SKM-1 treated with dmso at 0.1 percent for 144 hours (cell line): ENCODE measurements around the gene PIK3C3.
"Not testable (repeated sequence)": the region's sequence is repeated elsewhere in the genome, so short reads cannot be mapped to it uniquely, and the experiment has no call there.

Source experiments
- DNase-seq: peaks from one replicate; lab custom pipeline; 2025; ENCODE audit not compliant: unreplicated experiment; lab: John Stamatoyannopoulos, UW

The PIK3C3 gene

GRCh38 chr18:41965634-41966255, 10.7 kb downstream of the PIK3C3 start:
- no peak for DNase-seq

- no peak for DNase-seq
Measured at GRCh38 chr18:41966943-41967342, 11.9 kb downstream of the PIK3C3 start.

GRCh38 chr18:41967680-41968079, 12.6 kb downstream of the PIK3C3 start:
- no peak for DNase-seq

- no peak for DNase-seq
Measured at GRCh38 chr18:41969881-41970280, 14.8 kb downstream of the PIK3C3 start.

GRCh38 chr18:41972067-41972925, 17.3 kb downstream of the PIK3C3 start:
- DNase-seq: no peak

GRCh38 chr18:41973983-41974382, 18.9 kb downstream of the PIK3C3 start:
- DNase-seq: no peak

- no peak for DNase-seq
Measured at GRCh38 chr18:41974796-41975201, 19.8 kb downstream of the PIK3C3 start.

GRCh38 chr18:41975284-41975683, 20.2 kb downstream of the PIK3C3 start:
- no peak for DNase-seq

- DNase-seq: no peak
Measured at GRCh38 chr18:41977233-41977632, 22.2 kb downstream of the PIK3C3 start.

GRCh38 chr18:41982942-41983660, 28.1 kb downstream of the PIK3C3 start:
- DNase-seq: no peak

GRCh38 chr18:41985914-41986313, 30.9 kb downstream of the PIK3C3 start:
- DNase-seq: no peak

- DNase-seq: no peak
Measured at GRCh38 chr18:41989508-41989907, 34.5 kb downstream of the PIK3C3 start.

- DNase-seq: no peak
Measured at GRCh38 chr18:41992066-41992465, 37.0 kb downstream of the PIK3C3 start.

- DNase-seq: no peak
Measured at GRCh38 chr18:41992703-41993102, 37.7 kb downstream of the PIK3C3 start.

- DNase-seq: no peak
Measured at GRCh38 chr18:41993151-41993550, 38.1 kb downstream of the PIK3C3 start.

GRCh38 chr18:41996020-41996419, 41.0 kb downstream of the PIK3C3 start:
- no peak for DNase-seq

GRCh38 chr18:41999751-42000150, 44.7 kb downstream of the PIK3C3 start:
- no peak for DNase-seq

- DNase-seq: no peak
Measured at GRCh38 chr18:42001801-42002200, 46.8 kb downstream of the PIK3C3 start.

GRCh38 chr18:42004653-42005052, 49.6 kb downstream of the PIK3C3 start:
- no peak for DNase-seq

- no peak for DNase-seq
Measured at GRCh38 chr18:42005782-42006181, 50.7 kb downstream of the PIK3C3 start.

- not testable (repeated sequence) for DNase-seq
Measured at GRCh38 chr18:42009457-42009856, 54.4 kb downstream of the PIK3C3 start.

- no peak for DNase-seq
Measured at GRCh38 chr18:42011053-42011452, 56.0 kb downstream of the PIK3C3 start.
